Activated T-helper 9 cell treated with anti-CD3 and anti-CD28 coated beads, Interleukin-2, amount 50 U/mL, for 16 hours (primary cell): ENCODE measurements around the gene GADD45A.
"Not testable (repeated sequence)": the region's sequence is repeated elsewhere in the genome, so short reads cannot be mapped to it uniquely, and the experiment has no call there.

Experiments
- DNase-seq: peaks from one replicate; pipeline ENCODE4 v3.0.0-alpha.2; 2020; ENCODE audit warnings: low read depth

GADD45A gene

GRCh38 chr1:67721650-67722291, 36.8 kb downstream of the GADD45A start:
- no peak for DNase-seq

GRCh38 chr1:67722292-67722944, 37.4 kb downstream of the GADD45A start:
- DNase-seq, result no peak

GRCh38 chr1:67723126-67723525, 38.1 kb downstream of the GADD45A start:
- DNase-seq, result no peak

- DNase-seq, result no peak
Measured at GRCh38 chr1:67723620-67724019, 38.6 kb downstream of the GADD45A start.

- DNase-seq, result no peak
Measured at GRCh38 chr1:67724928-67725560, 40.0 kb downstream of the GADD45A start.

- DNase-seq, result no peak
Measured at GRCh38 chr1:67726224-67726623, 41.2 kb downstream of the GADD45A start.

GRCh38 chr1:67729872-67730271, 44.9 kb downstream of the GADD45A start:
- DNase-seq, result no peak

- not testable (repeated sequence) for DNase-seq
Measured at GRCh38 chr1:67730312-67730711, 45.3 kb downstream of the GADD45A start.

- no peak for DNase-seq
Measured at GRCh38 chr1:67731322-67731721, 46.3 kb downstream of the GADD45A start.

GRCh38 chr1:67732750-67733151, 47.8 kb downstream of the GADD45A start:
- no peak for DNase-seq

GRCh38 chr1:67733681-67734322, 48.8 kb downstream of the GADD45A start:
- no peak for DNase-seq

- DNase-seq, result no peak
Measured at GRCh38 chr1:67734323-67734690, 49.3 kb downstream of the GADD45A start.

GRCh38 chr1:67735206-67735605, 50.2 kb downstream of the GADD45A start:
- DNase-seq, result no peak

GRCh38 chr1:67735806-67736627, 51.0 kb downstream of the GADD45A start:
- no peak for DNase-seq

- no peak for DNase-seq
Measured at GRCh38 chr1:67736750-67737149, 51.7 kb downstream of the GADD45A start.

- no peak for DNase-seq
Measured at GRCh38 chr1:67737875-67738274, 52.9 kb downstream of the GADD45A start.
